Upper lobe of left lung (tissue), 4 donors: ENCODE measurements around the gene RPUSD2.

Source experiments
- CTCF ChIP-seq, 6 experiments: fragments of 450-650 bp in 4 of 6; fragments of 200-600 bp in 2 of 6; sonication (generic) in 2 of 6; IDR thresholded peaks; one replicate each; pipeline ENCODE4 v1.5.1; 2016 to 2019; ENCODE audit warnings: antibody characterized with exemption in 6 of 6
- POLR2A ChIP-seq, 4 donors: fragments of 450-650 bp; IDR thresholded peaks; one replicate each; pipeline ENCODE4 v1.5.1; 2016 to 2017; ENCODE audit warnings: antibody characterized with exemption in 4 of 4, mild to moderate bottlenecking in 2 of 4

DNA sequence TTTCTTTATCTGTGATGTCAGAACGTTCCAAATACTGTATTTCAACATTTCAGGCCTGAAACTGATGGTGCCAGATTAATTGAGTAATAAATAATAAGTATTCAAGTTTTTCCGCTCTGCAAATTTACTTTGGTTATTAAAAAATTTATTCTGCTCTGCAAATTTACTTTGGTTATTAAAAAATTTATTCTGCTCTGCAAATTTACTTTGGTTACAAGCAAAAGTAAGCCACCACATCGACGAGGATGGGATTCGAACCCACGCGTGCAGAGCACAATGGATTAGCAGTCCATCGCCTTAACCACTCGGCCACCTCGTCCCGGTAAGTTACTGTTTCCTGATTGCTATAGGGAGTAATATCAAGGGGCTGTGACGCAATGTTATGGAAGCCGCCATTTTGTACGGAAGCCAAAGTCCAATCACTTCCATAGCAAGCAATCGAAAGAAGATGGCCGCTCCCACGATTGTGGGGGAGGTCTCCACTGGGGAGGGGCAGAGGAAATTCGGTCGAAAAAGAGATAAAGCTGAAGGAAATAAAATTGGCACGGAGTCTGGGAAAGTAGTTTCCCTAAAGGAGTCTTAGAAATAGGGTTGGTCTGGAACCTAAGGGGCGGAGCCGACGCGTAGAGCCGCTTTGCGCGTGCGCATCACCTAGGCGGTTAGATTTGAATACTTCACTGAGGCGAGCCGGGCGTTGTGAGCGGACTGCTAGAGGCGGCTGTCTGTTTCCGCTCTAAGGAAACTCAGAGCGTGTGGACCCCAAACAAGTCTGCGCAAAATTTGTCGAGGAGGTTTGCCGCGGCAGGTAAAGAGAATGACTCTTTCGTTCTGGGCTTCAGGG, 24.7 kb downstream of the RPUSD2 start, which contains the start of gene KNL1:
- TF ChIP-seq CTCF (IDR thresholded peaks at IDR 0.05) (peak in 1 of 6 experiments; percentile 10), POLR2A (IDR thresholded peaks at IDR 0.05) (peak in 1 of 4 donors; percentile 50)
